ENCODE results near the gene PTPRR.

PTPRR gene

DNA sequence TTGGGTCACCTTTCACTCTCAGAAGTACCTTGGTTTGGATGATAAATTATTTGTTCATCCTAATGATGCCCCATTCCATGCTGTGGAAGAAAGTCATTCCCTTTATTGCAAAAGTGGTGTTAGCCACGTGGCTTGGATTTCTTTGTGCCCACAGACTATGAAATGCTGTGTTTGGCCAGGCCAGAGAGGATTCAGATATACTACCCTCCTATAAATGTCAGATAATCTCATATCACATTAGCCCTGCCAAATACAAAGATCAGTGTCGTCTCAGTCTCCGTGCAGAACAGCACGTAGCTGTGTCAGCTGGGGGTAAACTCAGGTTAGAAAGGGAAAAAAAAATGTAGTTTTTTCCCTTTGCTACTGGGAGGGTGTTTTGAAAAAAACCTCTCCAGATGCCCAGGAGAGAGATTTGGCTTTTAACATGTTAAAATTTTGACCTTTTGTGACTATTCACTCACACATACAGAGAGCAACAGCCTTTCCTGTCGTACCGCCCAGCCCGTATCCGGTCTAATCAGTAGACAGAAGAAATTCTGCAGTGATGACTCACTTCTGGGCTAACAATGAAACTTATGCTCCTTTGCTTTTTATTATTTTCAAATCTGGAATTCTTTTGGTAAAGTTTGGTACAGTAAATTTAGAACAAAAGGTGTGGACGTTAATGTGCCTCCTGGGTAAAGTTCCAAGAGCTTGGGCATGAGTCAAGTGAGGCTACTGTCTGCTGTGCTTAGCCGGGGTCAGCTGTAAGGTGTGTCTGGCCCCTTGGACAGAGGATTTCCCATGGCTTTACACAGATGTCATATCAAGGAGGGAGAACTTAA, 274.8 kb downstream of the PTPRR start:
- no peak for DNase-seq (ENCODE audit: low spot score)

GRCh38 chr12:70644861-70645260, 275.7 kb downstream of the PTPRR start:
- DNase-seq (ENCODE audit: low spot score): no peak

DNA sequence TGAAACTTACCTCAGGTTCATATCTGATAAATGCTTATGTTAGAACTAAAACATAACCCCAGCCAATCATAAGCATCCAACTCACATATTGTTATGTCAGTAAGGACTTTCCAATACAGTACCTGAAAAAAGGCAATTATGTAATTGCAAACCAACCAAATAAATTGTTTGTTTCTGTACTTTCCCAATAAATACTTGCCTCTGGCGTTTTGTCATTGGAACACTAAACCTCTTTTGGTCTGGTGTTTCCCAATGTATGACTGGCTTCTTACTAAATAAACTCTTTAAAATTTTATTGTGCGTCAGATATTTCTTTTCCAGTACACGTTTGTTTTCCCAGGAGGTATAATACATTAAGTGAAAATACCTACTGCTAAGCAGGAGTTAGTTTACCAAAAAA, 276.6 kb downstream of the PTPRR start:
- no peak for DNase-seq (ENCODE audit: low spot score)

GRCh38 chr12:70641691-70642090, 278.8 kb downstream of the PTPRR start:
- DNase-seq (ENCODE audit: low spot score): no peak

DNA sequence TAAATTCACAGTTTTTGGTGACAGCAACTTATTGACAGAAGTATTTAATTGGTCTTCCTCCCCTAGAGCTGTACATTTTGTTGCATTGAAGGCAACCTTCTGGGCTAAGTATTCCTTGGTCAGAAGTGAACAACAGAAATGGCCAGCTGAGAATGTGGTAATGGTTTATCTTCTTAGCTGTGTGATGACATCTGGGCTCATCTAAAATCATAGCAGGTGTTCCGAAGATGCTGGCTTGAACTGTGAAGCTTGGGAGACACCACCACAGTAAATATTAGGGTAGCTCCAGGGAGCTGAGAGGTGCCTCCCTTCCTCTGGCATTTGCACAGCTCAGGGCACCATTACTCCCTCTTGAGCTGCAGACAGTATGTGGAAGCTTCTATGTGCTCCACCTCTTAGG, 279.6 kb downstream of the PTPRR start:
- DNase-seq (ENCODE audit: low spot score): no peak

DNA sequence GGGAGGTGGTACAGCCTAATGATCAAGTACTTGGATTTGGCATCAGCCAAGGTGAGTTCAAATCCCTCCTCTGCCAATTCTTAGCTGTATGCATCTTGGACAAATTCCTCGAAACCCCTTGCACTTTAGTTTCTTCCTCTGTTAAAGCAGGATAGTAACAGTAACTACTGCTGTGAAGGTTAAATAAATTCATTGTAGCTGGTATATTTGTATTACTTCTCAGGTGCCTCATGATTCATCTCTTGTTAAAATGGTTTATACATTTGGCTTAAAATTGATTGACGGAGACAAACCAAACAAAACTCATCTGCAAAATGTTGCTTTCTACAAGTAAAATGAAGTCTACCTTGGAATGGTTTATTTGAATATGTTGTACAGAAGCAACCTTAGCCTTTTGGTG, 281.0 kb downstream of the PTPRR start:
- DNase-seq (ENCODE audit: low spot score): no peak

- no peak for DNase-seq (ENCODE audit: low spot score)
Observed at GRCh38 chr12:70638639-70639360, 281.7 kb downstream of the PTPRR start.

GRCh38 chr12:70637303-70638085, 283.0 kb downstream of the PTPRR start, which contains the start of gene PTPRB:
Gene PTPRB (minus strand): TSS chr12:70637429. CDS start chr12:70637395, 34 bp downstream.
- no peak for DNase-seq (ENCODE audit: low spot score)

DNA sequence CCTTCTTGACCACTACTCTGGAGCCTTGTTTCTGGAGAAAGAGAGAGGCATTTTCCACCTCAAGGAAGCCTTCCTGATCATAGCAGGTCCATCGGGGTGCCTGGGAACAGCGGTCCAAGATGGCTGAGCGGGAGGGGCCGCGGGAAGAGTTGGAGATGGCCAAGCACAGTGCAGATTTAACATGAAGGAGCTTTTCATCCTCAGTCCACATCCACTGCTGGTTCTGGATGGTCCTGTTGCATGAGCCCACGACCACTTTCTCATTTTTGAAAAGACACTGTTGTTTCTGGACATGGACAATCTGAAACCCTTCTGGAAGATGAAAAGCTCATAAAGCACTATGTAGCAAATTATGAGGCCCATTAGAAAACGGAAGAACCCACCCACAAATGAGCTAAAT, 284.8 kb downstream of the PTPRR start:
- no peak for DNase-seq (ENCODE audit: low spot score)

GRCh38 chr12:70628701-70629480, 291.6 kb downstream of the PTPRR start:
- DNase-seq (ENCODE audit: low spot score): no peak

DNA sequence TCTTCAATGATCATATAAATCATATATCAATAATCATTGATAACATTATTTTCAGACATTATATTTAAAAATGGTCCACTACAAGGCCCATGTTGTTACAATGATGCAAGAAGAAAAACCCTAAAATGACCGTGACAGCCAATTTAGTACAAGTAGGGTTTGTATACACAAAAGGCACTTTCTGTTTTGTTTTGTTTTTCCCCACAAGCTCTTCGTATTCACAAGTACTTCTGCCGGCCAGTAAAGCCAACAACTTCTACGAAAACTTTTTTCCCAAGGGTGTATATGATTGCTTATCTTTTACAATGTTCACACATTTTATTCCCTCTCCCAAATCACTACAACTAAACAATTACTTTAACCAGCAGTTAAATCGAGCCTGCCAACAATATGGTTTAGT, 292.9 kb downstream of the PTPRR start:
- DNase-seq (ENCODE audit: low spot score): no peak

DNA sequence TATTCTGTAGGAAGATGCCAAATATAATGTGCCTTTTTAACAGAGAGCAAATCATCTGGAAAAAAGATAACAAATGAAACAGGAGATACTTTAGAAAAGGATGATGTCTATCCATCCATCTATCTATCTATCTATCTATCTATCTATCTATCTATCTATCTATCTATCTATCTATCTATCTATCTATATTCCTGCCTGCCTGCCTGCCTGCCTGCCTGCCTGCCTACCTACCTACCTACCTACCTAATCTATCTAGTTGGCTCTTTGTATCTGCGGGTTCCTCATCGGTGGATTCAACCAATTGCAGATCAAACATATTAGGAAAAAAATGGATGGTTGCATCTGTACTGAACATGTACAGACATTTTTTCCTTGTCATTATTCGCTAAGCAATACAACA, 294.4 kb downstream of the PTPRR start:
- no peak for DNase-seq (ENCODE audit: low spot score)

GRCh38 chr12:70619471-70620152, 300.9 kb downstream of the PTPRR start:
- no peak for DNase-seq (ENCODE audit: low spot score)

- no peak for DNase-seq (ENCODE audit: low spot score)
Observed at GRCh38 chr12:70618371-70618770, 302.2 kb downstream of the PTPRR start.

DNA sequence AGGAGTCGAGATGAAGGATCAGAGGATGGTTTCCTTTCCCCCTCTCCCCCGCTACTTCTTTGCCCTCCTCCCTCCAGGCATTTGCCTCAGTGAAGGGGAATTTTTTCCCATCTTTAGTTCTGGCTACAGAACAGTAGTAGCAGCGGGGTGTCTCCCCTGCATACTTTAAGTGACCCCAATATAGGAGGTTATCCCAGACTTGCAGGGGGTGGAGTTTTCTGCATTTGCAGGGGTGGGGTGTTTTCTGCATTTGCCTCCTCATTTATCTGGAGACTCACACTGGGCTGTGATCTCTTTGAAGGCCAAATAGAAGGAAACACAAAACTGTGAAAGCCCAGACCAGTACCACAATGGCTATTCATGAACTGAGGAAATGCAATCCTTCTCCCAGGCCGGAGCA, 303.1 kb downstream of the PTPRR start:
- DNase-seq (ENCODE audit: low spot score): no peak

- no peak for DNase-seq (ENCODE audit: low spot score)
Observed at GRCh38 chr12:70615174-70615866, 305.2 kb downstream of the PTPRR start.

GRCh38 chr12:70609739-70610491, 310.6 kb downstream of the PTPRR start:
- no peak for DNase-seq (ENCODE audit: low spot score)

DNA sequence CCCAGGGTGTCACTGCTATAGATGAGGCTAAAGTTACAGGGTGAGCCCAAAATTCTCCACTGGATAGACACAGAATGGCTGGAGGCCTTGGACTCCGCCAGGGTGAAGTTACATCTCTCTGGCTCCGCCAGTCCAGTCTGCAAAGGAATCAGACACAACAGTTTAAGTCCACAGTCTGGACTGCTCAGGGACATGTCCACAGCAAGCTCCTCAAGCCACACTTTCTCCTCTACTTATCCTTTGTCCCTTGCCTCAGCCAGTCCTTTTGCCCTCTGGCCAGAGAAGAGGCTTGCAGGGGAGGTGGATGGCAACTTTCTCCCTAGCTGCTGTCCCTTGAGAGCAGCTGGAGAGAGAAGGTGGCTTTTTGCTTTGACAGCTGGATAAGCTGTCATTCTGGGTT, 311.3 kb downstream of the PTPRR start:
- DNase-seq (ENCODE audit: low spot score): no peak

GRCh38 chr12:70608184-70608583, 312.4 kb downstream of the PTPRR start:
- DNase-seq (ENCODE audit: low spot score): no peak

DNA sequence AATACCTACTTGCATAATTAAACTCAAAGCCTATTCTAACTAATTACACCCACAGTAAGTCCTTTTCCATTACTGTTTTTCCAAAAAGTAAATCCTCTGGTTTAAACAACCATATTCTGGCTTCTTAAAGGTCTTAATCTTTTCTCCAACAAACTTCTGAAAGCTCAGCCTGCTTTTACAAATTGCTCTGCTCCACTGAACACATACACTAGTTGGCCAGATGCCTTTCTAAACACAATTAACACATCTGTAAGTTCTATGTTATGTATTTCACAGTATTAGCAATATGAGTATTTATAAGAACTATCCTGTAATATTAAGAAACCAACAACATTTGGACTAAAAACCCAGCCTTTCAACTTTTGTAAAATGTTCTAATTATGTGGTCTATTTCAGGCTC, 313.4 kb downstream of the PTPRR start:
- DNase-seq (ENCODE audit: low spot score): no peak
